GM18511 (cell line): Measurements from ENCODE around the gene TBPL2.
"Not testable (repeated sequence)": the region's sequence is repeated elsewhere in the genome, so short reads cannot be mapped to it uniquely, and the experiment has no call there.

ENCODE experiments used
- ATAC-seq: cut with Tn5 transposase; IDR thresholded peaks from one replicate; pipeline ENCODE4 v1.9.1; 2021; ENCODE audit warnings: mild to moderate bottlenecking, moderate library complexity; ENCODE audit not compliant: unreplicated experiment

The TBPL2 gene

DNA sequence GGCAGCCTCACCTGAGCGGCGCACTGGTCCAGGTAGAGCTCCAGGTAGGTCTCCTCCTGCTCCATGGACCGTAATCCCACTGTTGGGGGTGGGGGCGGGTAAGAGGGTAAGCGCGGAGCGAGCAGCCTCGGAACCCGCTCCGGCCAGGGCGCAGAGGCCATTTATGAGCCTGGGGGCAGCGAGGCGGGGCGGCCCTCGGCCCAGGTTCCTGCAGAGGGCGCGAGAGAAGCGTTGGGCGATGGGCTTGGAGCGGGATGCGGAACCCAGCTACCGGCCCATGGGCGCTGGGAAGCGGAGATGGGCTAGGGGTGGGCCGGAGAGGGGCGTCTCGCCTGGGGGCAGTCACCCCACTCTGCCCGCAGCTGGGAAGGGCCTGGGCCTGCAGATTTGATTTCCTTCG is at the start of gene TBPL2:
TSS of gene TBPL2 (minus strand) at position 232 of the 400 bp plus-strand sequence. CDS start at position 65, 167 bp downstream.
- ATAC-seq = no peak

DNA sequence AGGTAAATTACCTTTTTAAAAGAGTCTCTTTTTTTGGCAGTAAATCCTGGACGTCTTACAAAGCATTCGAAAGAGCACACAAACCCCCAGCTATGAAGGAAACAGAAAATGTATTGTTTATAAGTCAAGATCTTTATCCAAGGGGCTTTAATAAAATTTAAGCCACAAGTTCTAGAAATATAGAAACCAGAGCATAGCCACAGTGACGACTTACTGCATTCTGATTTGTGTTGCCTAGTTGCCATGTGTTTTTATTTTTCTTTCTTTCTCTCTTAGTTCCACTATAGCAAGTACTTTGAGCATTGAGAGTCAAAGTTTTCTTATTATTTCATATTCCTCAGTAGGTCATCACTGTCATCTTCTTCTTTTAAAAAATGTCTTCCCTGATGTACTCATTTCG is 47.8 kb upstream of the TBPL2 start:
- no peak for ATAC-seq

GRCh38 chr14:55482936-55483605 is 42.7 kb upstream of the TBPL2 start:
- no peak for ATAC-seq

GRCh38 chr14:55481769-55482168 is 41.4 kb upstream of the TBPL2 start:
- ATAC-seq = no peak

DNA sequence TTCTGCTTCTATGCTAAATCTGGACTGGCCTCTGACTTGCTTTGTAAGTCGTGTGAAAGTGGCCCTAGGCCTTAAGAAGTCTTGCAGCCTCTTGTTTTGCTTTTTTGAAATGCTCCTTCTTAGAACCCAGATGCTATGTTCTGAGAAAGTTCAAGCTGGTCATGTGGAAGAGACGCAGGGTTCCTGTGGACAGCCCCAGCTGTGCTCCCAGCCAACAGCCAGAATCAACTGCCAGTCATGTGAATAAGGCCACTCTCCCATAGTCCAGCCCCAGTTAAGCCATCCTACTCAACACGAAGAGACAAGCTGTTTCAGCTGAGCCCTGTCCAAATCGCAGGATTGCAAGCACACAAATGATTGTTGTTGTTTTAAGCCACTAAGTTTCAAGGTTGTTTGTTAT is 37.3 kb upstream of the TBPL2 start:
- ATAC-seq = no peak

- not testable (repeated sequence) for ATAC-seq
Measured at GRCh38 chr14:55476448-55476847, 36.0 kb upstream of the TBPL2 start.

- ATAC-seq = no peak
Measured at GRCh38 chr14:55473786-55474185, 33.4 kb upstream of the TBPL2 start.

GRCh38 chr14:55470025-55470424 is 29.6 kb upstream of the TBPL2 start:
- no peak for ATAC-seq

DNA sequence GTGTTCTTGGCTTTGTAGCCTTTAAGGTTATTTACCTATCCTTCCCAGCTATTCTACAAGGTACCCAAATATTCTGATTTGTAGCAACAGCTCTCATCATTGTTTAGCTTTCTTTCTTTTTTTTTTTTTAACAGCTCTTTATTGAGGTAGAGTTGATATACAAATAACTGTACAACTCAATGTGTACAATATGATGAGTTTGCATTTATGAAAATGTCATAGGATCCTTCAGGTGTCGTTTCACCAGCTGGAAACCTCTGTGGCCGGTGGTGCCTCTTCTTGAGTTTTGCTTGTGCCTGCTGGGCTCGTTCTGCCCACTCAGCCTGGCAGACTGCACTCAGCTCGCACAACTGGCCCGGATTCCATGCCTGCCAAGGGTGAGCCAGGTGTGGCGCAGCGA is 26.9 kb upstream of the TBPL2 start:
- no peak for ATAC-seq

- peak; percentile 90 for ATAC-seq
Measured at GRCh38 chr14:55458800-55459515, 18.5 kb upstream of the TBPL2 start.

DNA sequence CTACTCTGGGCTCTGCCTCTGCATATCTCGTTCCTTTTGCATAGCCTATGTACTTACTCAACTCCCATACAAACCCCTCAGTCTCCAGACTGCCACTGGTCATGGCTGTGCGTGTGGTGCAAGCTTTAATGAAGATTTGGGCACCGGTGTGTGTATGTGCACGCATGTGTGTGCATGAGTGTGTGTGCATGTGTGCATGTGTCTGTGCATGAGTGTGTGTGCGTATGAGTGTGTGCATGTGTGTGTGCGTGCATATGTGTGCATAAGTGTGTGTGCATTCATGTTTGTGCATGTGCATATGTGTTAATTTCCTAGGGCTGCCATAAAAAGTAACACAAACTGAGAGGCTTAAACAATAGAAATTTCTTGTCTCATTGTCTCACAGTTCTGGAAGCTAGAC is 17.1 kb upstream of the TBPL2 start:
- no peak for ATAC-seq

DNA sequence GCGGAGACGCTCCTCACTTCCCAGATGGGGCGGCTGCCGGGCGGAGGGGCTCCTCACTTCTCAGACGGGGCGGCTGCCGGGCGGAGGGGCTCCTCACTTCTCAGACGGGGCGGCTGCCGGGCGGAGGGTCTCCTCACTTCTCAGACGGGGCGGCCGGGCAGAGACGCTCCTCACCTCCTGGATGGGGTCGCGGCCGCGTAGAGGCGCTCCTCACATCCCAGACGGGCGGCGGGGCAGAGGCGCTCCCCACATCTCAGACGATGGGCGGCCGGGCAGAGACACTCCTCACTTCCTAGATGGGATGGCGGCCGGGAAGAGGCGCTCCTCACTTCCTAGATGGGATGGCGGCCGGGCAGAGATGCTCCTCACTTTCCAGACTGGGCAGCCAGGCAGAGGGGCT is 16.0 kb upstream of the TBPL2 start:
- ATAC-seq = not testable (repeated sequence)

DNA sequence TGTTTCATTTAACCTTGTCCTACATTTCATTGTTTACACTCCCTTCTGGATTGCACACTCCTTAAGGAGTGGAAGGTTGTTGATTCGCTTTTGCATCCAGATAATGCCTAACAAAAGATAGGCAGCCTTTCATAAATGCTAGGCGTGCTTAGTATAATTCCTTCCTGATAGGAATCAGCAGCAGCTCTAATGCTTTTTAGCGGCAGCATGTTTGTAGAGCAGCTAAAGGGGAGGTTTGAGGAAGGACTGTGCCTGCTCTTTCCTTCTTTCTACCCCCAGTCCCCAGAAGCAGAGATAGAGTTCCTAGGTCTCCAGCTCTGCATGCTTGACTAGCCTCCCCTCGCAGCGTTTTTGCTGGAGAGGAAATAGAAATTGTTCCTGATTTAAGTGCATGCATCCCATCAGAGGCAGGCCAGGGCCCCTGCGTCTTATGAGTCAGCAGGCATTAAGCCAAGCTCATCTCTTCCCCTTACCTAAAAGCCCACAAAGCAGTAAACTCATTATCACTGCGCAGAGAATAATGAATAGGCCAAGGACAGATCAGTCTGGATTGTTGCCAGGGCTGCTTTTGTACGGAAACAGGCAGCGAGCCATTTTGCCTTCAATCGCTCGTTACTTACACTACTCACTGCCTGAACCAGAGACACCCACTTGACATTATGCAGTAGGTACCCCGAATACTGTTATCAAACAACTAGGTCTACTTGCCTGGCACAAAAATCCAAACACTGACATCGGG is 14.0 kb upstream of the TBPL2 start:
- no peak for ATAC-seq

- no peak for ATAC-seq
Measured at GRCh38 chr14:55451950-55452349, 11.5 kb upstream of the TBPL2 start.

- ATAC-seq = no peak
Measured at GRCh38 chr14:55451398-55451797, 11.0 kb upstream of the TBPL2 start.

GRCh38 chr14:55450987-55451386 is 10.6 kb upstream of the TBPL2 start:
- peak; percentile 45 for ATAC-seq

DNA sequence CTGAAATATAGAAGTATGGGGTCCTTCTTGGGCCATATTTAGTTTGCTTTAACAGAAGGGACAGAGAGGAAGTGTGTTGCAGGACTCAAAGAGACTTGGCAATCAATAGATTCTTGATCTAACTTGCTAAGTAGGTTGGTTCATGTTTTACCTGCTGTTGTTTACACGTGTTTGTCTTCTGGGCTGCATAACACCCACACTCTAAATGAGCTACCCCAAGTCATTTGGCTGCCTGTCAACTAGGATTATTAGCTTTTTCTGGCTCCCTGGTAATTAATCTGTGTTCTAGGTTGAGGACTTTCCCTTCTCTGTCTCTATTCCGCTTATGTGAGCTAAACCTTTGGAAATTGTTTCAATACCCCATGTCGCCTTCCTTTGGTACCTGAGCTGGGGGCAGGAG is 10.1 kb upstream of the TBPL2 start:
- ATAC-seq = peak; percentile 8

- no peak for ATAC-seq
Measured at GRCh38 chr14:55450124-55450523, 9.7 kb upstream of the TBPL2 start.

DNA sequence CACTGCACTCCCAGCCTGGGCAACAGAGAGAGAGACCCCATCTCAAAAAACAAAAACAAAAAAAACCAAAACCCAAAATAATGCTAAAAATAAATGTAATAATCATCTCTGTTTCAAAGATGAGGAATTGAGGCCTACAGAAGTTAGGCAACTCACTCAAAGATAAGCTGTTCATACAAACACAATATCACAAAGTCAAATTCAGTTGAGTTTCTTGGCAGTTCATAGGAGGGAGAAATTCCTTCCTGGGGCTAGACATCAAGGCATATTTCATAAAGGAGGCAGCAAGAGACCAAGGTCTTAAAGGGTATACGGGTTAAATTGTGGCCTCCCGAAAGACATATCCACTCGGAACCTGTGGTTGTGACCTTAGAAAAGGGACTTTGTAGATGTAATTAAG is 8.7 kb upstream of the TBPL2 start:
- ATAC-seq = no peak

DNA sequence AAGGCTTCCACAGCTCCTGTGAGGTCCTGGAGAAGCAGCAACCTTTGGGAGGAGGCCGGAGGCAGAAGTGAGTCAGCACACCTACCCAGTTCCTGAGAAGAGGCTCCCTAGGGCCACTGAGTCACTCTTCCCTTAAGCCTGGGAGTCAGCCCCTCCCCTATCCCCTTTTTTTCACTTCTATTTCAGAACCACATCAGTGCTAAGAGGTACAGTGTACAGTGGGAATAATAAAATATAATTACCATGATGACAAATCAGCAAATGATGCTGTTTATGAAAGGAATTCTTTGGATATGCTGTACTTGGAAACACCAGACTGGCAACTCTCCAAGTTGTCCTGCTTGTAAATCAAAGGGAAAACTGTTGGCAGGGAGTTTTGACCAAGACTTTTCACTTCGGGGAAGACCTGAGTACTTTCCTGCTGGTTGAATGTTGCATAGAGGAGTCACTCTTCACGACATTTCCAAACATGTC is 7.8 kb upstream of the TBPL2 start:
- ATAC-seq = no peak

- ATAC-seq = no peak
Measured at GRCh38 chr14:55446833-55447232, 6.4 kb upstream of the TBPL2 start.
